Panc1 (cell line): Measurements from ENCODE around the gene ZNF398. TPM values are rescaled to one million over a fixed set of nuclear protein-coding genes. Genes with fewer than 3 reads are reported as not detected.

ENCODE experiments used
- ATAC-seq: fragments of 200-7000 bp; cut with Tn5 transposase; 2 replicates; pipeline ENCODE4 v1.9.1; 2020; ENCODE audit warnings: mild to moderate bottlenecking, moderate library complexity
- BruUV-seq: library from RNA; stranded (reverse); fragments of 400-500 nt; replicated peaks from 2 replicates; lab custom pipeline; 2021; lab: Mats Ljungman, UMichigan
- CTCF ChIA-PET: fragments of 300-600 bp; sonication (Branson Sonifier 250); formaldehyde crosslinking; loops from one replicate; lab custom pipeline; 2022; ENCODE audit warnings: antibody characterized with exemption; lab: Charles Lee
- POLR2A ChIA-PET: fragments of 300-600 bp; sonication (Branson Sonifier 250); formaldehyde crosslinking; loops from one replicate; lab custom pipeline; 2022; ENCODE audit warnings: antibody characterized with exemption; lab: Charles Lee
- DNase-seq: peaks from one replicate; pipeline ENCODE4 v3.0.0-alpha.2; 2010; ENCODE audit warnings: low read depth, low spot score
- H3K27ac ChIP-seq: 2 replicates; pipeline ENCODE4 v1.5.1; 2011; ENCODE audit warnings: mild to moderate bottlenecking, low read length, inconsistent platforms
- H3K27me3 ChIP-seq: fragments of 200-500 bp; sonication (Bioruptor generic); 2 replicates; pipeline ENCODE4 v1.6.0; 2014; ENCODE audit warnings: low read length, inconsistent platforms; ENCODE audit not compliant: control insufficient read depth, insufficient read depth
- H3K36me3 ChIP-seq: fragments of 200-500 bp; sonication (Bioruptor generic); 2 replicates; pipeline ENCODE4 v1.5.1; 2014; ENCODE audit warnings: inconsistent platforms, mild to moderate bottlenecking, low read length, moderate library complexity; ENCODE audit not compliant: control insufficient read depth, insufficient read depth
- H3K4me1 ChIP-seq: 2 replicates; pipeline ENCODE4 v1.5.1; 2011; ENCODE audit warnings: inconsistent platforms, mild to moderate bottlenecking, low read length, moderate library complexity; ENCODE audit not compliant: control insufficient read depth, insufficient read depth
- H3K4me3 ChIP-seq, 2 experiments: 2 replicates each; pipeline ENCODE4 v1.5.1; 2011 to 2012; ENCODE audit warnings: low read depth in 2 of 2, low read length in 2 of 2, mild to moderate bottlenecking in 2 of 2, inconsistent platforms in 1 of 2, moderate library complexity in 1 of 2
- H3K9me3 ChIP-seq: fragments of 200-500 bp; sonication (Bioruptor generic); 2 replicates; pipeline ENCODE4 v1.5.1; 2014; ENCODE audit warnings: low read depth, mild to moderate bottlenecking, inconsistent platforms, low read length, moderate library complexity; ENCODE audit not compliant: control insufficient read depth, insufficient read depth
- POLR2AphosphoS5 ChIP-seq: IDR thresholded peaks from 2 replicates; pipeline ENCODE4 v1.6.1; 2012; ENCODE audit warnings: mild to moderate bottlenecking, low read depth, low read length, moderate library complexity
- REST ChIP-seq, 2 experiments: IDR thresholded peaks; 2 replicates each; pipeline ENCODE4 v1.6.1; 2011 to 2012; ENCODE audit warnings: low read depth in 2 of 2, control low read depth in 1 of 2, low read length in 1 of 2, mild to moderate bottlenecking in 1 of 2, moderate library complexity in 1 of 2; ENCODE audit not compliant: insufficient read depth in 1 of 2
- SIN3A ChIP-seq: IDR thresholded peaks from 2 replicates; pipeline ENCODE4 v1.6.1; 2012; ENCODE audit warnings: low read depth, mild to moderate bottlenecking, low read length, moderate library complexity, borderline replicate concordance; ENCODE audit not compliant: insufficient read depth
- TCF7L2 ChIP-seq: IDR thresholded peaks from 2 replicates; pipeline ENCODE4 v1.6.1; 2011; ENCODE audit warnings: mild to moderate bottlenecking, low read depth, low read length, inconsistent platforms
- in situ Hi-C: cut with HindIII; loops from 2 replicates; pipeline ENCODE4 v1.10.0; 2016; ENCODE audit warnings: low sequenced_read_pairs, low pct_unique_long_range_greater_than_20kb
- intact Hi-C: fragments of 100-400 bp; cut with micrococcal nuclease; formaldehyde crosslinking; loops from one replicate; pipeline ENCODE4 v1.10.0; 2022; ENCODE audit not compliant: unreplicated experiment
- total RNA-seq: library from RNA; stranded (reverse); gene quantifications from one replicate; pipeline ENCODE4 v1.2.1, GENCODE V29; 2021; ENCODE audit not compliant: unreplicated experiment
- TF ChIP-seq, protein P1 (sequence below): fragments of 450-650 bp; IDR thresholded peaks from 2 replicates; pipeline ENCODE4 v1.5.1; 2017; ENCODE audit warnings: mild to moderate bottlenecking

The ZNF398 gene
- total RNA-seq, 1 experiment from 2014 or later, result 14.1 TPM

DNA sequence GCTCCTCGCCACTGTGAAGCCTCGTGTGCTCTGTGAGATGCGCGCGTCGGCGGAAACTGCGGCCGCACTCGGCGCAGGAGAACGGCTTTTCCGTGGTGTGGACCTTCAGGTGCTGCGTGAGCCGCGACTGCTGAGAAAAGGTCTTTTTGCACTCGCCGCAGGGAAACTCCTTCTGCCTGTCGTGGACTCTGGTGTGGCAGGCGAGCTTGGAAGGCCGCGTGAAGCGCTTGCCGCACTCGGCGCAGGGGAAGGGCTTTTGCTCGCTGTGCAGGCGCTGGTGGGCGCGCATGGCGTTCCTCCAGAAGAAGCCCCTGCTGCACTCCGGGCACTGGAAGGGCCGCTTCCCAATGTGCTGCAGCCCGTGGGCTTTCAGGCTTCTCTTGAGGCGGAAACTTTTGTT lies 43.0 kb upstream of the ZNF398 start:
- intact Hi-C loops, result no loop called here
- DNase-seq (no peak), ATAC-seq (no peak)
- Histone ChIP-seq H3K36me3 (no peaks in the 10 kb centered on the region), H3K4me1 (no peaks in the 10 kb centered on the region), H3K4me3 (no peak overlapping the region), H3K27me3 (no peaks in the 10 kb centered on the region), H3K27ac (no peak overlapping the region), H3K9me3 (no peaks in the 10 kb centered on the region)
- TF ChIP-seq TCF7L2 (no peak), POLR2AphosphoS5 (no peak), REST (IDR thresholded peaks at IDR 0.05; ENCODE audit: insufficient read depth in 1 of 2, low read depth in 2 of 2, low read length in 1 of 2) (no peak), SIN3A (no peak)
- TF ChIP-seq, protein P1, sequence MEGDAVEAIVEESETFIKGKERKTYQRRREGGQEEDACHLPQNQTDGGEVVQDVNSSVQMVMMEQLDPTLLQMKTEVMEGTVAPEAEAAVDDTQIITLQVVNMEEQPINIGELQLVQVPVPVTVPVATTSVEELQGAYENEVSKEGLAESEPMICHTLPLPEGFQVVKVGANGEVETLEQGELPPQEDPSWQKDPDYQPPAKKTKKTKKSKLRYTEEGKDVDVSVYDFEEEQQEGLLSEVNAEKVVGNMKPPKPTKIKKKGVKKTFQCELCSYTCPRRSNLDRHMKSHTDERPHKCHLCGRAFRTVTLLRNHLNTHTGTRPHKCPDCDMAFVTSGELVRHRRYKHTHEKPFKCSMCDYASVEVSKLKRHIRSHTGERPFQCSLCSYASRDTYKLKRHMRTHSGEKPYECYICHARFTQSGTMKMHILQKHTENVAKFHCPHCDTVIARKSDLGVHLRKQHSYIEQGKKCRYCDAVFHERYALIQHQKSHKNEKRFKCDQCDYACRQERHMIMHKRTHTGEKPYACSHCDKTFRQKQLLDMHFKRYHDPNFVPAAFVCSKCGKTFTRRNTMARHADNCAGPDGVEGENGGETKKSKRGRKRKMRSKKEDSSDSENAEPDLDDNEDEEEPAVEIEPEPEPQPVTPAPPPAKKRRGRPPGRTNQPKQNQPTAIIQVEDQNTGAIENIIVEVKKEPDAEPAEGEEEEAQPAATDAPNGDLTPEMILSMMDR, result no peak
- CTCF ChIA-PET, result no interaction called here
- in situ Hi-C loops, result no loop called here
- POLR2A ChIA-PET, result no interaction called here
- no TSS peak for BruUV-seq

GRCh38 chr7:149104749-149105148 lies 42.5 kb upstream of the ZNF398 start:
- ATAC-seq, result 0 out of 2 replicates have a peak, but pooled peaks have one; percentile 40
- BruUV-seq, result no TSS peak
- CTCF ChIA-PET, result no interaction called here

More at GRCh38 chr7:149104749-149105148, 42.5 kb upstream of the ZNF398 start:
- Histone ChIP-seq H3K4me1 (no peaks in the 10 kb centered on the region), H3K27me3 (no peaks in the 10 kb centered on the region), H3K27ac (no peak overlapping the region), H3K36me3 (no peaks in the 10 kb centered on the region), H3K9me3 (no peaks in the 10 kb centered on the region), H3K4me3 (no peak overlapping the region)
- intact Hi-C loops, result no loop called here
- DNase-seq, result no peak
- TF ChIP-seq, protein P1, result no peak
- TF ChIP-seq POLR2AphosphoS5 (no peak), SIN3A (no peak), TCF7L2 (no peak), REST (IDR thresholded peaks at IDR 0.05; ENCODE audit: insufficient read depth in 1 of 2, low read depth in 2 of 2, low read length in 1 of 2) (no peak)
- POLR2A ChIA-PET, result no interaction called here
- in situ Hi-C loops, result no loop called here
